Stimulated activated CD4-positive, alpha-beta T cell treated with anti-CD3 and anti-CD28 coated beads, Interleukin-1b, Interleukin-23, amount 100 ng/mL, for 48 hours (primary cell): ENCODE measurements around the gene CTXN1.
"Not testable (repeated sequence)": the region's sequence is repeated elsewhere in the genome, so short reads cannot be mapped to it uniquely, and the experiment has no call there.

ENCODE experiments used
- DNase-seq: peaks from one replicate; pipeline ENCODE4 v3.0.0-alpha.2; 2020

The CTXN1 gene

DNA sequence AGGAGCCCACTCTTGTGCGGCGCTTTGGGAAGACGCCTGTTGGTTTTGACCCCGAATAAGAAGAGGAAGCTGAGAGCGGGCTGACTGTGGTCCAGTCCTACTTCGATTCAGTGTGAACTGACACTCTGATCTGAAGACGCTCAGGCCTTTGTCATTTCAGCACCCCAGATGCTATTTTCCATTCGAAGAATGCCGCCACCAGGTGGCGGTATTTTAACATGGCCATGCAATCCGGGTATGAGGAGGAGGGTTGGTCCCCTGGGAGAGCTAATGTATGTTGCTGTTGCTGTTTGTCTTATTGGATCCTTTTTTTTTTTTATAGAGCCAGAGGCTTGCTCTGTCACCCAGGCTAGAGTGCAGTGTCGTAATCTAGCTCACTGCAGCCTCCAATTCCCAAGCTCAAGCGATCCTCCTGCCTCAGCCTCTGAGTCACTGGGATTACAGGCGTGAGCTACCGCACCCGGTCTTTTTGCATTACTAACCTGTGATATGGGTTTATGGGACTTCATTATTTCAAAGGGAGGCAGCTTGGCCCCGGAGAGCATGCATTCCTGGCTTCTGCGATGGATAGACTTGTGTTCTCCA is 18.3 kb upstream of the CTXN1 start:
- peak; percentile 86 for DNase-seq

DNA sequence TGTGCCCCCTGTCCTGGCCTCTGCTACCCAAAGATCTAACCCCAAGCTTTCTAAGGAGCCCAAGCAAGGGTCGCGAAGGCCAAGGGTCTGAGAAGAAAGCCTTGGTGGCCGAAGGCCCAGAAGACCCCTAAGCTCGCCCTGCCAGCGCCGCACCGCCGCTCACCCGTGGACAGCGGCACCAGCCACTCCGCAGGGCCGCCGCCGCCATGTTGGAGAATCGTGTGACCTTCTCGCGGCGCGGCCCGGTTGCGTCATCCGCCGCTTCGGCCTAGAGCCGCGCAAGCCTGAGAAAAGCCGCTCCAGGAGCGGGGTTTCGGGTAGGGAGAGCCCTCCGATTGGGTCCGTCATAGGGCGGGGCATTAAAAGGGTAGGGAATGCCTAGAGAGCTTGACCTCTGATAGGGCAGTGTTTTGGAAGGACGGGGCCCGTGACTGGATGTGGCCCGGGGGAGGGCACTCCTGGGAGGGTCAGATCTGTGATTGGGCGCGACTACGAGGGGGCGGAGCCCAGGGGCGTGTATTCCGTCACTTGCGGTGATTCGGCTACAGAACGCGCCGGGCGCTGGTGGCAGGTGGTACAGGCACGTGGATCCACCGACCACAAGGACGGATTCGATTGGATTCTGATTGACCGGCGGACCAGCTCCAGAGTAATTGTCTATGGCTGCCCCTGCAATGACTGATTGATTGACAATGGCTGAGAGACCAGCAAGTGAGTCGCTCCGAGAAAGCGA is 17.7 kb upstream of the CTXN1 start, which contains the start of gene TIMM44:
TIMM44 (minus strand) TSS at position 223 of the 733 bp plus-strand sequence; CDS start at position 208, 15 bp downstream.
- peak; percentile 100 for DNase-seq

DNA sequence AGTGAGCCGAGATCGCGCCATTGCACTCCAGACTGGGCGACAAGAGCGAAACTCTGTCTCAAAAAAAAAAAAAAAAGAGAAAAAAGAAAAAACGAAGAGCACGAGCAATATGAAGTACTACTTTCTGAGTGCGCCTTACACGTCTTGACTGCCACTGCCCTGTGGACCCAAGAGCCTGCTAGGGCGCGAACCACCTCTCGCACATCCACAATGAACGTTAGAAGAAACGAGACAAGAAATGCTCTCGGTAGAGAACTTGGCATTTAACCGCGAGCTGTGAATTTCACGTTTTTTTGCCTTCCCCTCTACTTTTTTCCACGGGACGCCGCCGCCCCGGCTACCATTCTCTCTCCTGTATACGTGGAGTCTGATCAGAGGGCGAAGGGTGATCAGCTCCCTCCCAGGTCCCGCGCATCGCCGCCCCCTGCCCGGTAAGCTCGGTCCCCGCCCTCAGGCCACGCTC is 17.1 kb upstream of the CTXN1 start:
- DNase-seq: no peak

DNA sequence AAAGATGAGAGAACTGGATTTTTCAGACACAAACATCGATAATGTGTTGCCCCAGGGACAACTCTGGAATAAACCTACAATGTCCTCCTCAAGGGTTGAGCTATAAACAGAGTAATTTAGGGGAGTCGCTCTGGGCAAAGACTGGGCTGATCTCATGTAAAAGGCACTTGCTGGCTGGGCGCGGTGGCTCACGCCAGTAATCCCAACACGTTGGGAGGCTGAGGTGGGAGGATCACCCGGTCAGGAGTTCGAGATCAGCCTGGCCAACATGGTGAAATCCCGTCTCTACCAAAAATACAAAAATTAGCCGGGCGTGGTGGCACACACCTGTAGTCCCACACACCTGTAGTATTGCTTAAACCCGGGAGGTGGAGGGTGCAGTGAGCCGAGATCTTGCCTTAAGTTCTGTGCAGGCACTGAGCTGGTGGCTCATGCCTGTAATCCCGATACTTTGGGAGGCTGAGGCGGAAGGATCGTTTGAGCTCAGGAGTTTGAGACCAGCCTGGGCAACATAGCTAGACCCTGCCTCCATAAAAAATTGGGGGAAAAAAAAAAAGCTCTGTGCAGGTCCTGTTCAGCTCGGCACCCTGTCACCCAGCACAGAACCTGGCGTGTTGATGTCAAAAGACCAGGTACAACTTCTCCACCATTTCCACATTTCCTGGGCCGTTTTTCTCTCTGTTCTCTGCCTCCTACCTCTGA is 16.1 kb upstream of the CTXN1 start:
- DNase-seq: no peak

DNA sequence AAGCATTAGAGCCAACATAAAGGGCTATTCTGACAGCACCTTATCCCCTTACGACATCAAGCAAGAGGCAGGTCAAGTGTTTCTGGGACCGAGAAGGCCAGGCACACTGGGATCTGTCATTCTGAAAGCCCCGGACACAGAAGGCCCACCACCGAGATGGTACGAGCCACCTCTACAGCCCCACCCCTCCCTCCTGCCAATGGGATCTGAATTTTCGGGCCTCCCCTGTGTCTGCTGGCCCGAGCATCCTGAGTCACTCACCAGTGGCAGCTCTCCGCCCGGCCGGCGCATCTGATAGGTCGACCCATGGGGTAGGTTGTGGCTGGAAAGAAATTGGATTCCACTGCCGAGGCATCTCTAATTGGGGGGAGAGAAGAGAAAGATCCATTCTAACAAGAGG is 14.9 kb upstream of the CTXN1 start:
- no peak for DNase-seq

DNA sequence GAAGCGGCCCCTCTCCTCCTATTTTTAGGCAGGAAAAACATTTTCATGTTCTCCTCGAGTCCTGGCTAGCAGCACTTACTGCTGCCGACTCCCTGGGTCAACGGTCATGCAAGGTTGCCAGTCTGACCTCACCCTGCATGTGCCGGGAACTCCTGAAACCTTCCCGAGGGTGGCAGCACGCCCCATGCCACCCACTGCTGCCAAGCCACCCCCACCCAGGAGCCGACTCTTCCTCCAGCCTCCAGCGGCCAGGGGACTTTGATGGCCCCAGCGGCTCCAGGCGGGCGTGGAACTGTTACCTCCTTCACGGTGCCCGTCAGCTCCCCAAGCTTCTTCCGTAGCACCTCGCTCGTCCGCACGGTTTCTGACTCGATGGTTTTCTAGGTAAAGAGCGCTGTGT is 8.8 kb upstream of the CTXN1 start:
- no peak for DNase-seq

DNA sequence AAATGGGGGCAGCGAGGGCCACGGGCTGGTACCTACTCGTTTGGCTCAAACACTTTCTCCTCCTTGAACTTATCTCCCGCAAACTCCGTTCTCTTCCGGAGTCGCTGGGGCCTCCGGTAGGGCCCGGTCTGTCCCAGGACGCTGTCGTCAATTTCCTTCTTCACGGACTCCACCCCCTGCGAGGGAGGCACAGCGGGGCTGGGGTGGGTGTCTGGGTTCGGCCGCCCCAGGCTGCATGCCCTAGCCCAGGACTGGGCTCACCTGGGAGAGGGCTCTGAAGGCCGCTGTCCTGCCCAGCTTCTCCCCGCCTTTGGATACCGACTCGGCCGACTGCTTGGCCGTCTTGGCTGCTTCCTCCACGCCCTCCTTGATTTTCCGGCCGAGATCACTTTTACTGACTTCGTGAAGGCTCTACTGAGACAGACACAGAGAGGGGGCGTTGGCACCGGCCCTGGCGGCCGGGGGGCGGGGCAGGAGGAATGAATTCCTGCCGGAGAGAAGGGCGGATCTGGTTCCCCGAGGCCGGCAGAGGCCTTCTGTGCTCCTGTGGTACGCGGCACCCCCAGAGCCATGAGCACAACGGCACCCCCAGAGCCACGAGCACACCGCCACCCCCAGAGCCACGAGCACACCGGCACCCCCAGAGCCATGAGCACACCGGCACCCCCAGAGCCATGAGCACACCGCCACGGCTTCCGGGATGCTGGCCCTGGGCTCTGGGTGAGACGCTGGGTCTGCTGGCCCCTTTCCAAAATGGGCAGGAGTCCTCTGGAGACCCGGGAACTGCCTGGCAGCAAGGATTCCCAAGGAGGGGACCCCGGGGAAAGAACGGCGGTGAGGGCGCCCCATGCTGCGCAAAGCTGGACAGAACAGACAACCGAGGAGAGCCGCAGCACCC is 8.1 kb upstream of the CTXN1 start:
- no peak for DNase-seq

DNA sequence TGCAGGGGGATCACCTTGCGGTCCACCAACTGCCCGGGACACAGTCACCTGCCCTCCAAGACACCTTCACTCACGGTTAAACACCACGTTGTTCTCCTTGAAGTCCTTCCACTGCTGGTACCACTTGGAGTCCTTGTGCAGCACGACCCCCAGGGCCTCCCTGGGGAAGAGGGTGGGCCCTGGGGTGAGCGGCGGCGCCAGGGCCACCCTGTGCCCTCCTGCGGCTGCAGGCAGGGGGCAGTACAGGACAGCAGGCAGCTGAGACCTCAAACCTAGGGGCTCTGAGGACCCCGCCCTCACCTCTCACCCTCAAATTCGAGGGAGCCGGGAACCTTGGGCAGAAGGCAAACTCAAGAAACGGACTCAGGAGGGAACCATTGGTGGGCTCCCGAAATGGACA is 7.5 kb upstream of the CTXN1 start:
- no peak for DNase-seq

DNA sequence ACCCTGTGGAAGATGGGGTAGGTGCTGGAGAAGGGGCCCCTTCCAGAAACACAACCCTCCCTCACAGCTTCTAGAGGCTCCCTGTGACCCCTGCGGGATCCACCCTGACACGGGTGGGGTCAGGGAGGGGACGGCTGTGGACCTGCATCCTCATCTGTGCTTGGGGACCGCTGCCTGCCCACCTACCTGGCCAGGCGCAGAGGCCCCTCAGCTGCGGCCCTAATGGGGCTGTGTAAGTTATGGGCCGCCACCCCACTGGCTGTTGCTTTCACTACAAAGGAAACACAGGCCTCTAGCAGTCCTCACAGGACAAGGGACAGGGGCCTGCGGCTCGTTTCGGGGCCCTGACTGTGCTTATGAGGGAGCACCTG is 7.0 kb upstream of the CTXN1 start:
- no peak for DNase-seq

DNA sequence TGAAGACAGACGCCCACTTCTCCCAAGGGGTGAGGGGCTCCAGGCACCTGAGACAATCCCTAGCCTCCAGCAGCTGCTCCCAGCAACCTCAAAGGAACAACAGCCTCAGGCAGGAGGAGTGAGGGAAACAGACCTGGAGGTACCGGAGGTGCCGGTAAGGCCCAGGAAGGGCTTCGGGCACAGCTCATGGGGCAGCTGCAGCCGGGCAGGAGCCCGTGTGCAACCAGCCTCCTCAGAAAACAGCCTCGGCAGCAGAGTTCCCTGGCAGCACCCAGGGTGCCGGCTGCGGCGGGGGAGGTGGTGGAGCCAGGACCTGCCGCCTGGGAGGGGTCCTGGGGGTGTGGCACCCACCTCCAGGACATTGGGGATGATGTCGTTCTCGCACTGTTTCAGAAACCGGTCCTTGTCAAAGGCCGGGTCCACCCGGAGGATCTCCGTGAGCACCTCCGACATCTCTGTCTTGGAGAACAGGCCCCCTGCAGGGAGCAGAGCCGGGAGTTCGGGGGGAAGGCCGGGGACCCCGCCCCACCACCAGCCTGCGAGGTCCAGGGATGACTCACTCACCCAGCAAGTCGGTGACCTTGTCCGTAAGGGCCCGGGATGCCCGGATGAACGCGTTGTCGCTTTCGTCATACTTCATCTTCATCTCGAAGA is 6.5 kb upstream of the CTXN1 start:
- DNase-seq: no peak

DNA sequence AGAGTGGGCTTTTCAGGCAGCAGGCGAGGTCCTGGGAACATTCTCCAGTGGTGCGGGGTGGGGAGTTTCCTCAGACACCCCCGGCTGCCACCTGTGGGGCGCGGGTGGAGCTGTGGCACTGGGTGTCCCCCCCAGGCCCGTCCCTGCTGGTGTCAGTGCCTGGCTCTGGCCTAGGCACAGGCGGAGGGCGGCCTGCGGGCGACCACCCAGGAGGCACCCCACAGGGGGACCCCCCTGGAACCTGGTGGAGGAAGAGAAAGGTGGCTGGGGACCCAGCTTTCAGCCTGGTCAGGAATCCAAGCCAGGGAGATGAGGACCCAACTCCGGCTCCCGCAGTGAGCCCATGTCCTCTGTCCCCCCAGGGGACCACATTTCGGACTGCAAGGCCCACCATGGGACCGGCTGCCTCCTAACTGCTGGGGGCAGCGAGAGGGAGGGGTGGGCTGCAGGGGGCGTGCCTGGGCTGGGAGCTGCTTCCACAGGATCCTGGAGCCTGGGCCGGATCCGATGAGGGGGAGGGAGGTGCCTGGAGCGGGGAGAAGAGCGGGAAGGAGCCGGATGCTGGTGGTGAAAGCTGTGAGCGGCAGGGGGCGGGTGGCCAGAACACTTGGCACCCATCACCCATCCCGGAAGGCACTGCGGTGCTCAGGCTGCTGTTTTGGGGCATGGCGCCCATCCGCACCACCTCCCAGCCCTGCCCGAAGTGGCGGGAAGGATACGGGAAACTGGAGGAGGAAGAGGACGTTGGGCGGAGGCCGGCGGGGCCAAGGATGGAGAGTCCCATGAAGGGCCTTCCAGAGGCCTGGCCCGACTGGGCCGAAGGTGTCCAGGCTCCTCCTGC is 5.5 kb upstream of the CTXN1 start:
- no peak for DNase-seq

DNA sequence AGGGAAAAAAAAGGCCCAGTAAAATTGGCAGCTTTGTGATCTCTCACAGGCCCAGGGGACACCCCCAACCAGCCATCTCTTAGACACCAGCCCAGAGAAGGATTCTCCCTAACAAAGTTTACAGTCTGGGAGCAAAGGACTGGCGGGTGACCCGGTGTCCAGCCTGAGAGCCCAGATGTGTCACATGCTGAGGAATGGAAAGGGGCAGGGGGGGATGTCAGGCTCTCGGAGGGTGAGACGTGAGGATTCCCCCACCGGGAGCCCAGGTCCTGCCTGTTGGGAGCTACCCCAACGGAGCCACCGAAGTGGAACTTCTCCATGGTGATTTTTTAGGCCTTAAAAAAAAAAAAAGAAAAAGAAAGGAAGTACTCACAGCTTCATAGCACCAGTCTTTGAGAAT is 4.8 kb upstream of the CTXN1 start:
- no peak for DNase-seq

DNA sequence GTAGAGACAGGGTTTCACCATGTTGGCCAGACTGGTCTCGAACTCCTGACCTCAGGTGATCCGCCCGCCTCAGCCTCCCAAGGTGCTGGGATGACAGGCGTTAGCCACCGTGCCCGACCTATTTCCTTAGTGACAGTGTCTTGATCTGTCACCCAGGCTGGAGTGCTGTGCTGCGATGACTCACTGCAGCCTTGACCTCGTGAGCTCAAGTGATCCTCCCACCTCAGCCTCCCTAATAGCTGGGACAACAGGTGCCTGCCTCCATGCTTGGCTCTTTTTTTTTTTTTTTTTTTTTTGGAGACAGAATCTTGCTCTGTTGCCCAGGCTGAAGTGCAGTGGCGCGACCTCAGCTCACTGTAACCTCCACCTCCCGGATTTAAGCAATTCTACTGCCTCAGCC is 4.1 kb upstream of the CTXN1 start:
- DNase-seq: not testable (repeated sequence)

DNA sequence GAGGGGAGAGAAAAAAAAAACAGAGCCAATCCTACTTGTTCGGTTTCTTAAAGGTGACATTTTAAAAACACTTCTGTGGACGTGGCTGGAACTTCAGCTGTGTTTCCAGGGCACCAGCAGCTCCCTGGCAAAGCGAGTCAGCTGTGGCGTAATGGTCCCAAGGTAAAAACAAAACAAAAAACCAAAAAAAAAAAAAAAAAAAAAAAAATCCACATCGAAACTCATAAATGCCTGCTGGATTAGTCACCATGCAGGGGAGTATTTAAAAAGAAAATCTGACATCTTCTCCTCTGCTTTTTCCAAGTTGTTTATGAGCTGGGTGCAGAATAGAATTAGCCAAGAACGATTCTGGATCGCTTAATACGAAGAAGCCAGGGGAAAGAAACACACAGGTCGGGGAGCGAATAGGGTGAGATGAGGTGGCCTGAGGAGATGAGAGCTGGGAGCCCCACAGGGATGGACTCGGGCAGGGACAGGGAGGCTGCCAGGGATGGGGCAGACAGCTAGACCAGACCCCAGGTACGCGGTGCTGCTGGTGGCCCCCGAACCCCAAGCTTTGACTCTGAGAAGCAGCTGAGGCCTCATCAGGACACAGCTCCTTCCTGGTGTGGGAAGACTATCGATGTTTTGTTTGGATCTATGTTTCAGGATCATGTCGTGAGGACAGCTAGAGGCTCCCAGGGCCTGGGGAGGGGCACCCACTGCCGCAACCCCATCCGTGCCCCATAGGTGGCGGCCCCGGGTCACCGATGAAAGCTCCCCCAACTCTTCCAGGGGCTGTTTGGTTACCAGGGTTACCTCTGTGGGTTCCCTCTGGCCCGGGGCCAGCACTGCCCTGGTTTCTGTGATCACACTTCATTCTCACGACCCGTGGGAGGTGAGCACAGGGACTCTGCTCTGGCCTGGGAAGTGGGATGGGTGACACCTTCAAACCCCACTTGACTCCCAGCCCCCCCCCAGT is 3.1 kb upstream of the CTXN1 start:
- DNase-seq: peak; percentile 69

DNA sequence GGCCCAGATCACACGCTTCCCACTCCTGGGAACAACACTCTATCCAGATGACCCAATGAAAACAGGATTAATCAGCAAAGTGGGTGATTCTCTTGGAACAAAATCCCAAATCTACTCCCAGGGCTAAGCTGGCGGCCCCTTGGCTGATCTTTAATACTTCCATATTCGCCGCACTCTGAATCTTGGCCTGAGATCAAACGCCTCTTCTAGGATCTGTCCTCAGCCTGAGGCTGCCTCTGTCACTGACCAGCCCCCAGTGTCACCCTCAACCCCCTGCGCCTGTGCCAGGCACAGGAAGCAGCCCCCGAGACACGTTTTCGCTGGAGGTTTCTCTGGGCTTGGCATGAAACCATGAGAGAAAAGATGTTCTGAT is 2.4 kb upstream of the CTXN1 start:
- no peak for DNase-seq

DNA sequence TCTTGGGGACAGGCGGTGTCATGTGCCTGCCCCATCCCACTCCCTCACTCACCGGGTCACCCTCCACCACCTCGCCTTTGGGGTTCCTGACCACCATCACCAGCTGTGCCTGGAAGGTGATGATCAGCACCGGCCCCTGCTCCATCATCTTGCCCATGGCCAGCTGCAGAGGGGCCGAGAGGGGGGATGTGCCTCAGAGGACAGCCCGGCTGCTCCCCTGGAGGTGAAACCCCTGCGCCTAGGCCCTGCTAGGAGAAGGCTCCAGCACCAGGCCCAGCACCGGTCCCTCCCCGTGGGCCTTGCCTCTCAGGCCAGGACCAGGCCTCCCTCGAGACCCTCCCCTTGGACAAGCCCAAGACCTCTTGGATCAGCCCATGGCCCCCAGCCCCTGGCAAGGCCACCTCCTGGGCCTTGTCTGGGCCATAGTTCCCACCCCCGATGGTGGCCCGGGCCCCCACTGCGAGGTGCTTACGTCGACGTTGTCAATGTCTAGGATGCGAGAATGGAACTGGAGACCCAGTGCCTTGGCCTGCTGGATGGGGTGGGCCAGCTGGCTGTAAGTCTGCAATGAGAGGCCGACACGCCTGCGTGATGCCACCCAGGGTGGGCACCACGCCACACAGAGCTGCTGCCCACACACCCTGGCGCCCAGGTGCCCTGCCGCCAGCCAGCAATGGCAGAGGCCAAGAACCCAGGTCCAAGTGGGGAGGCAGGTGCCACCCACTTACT is 1.8 kb upstream of the CTXN1 start:
- DNase-seq: no peak

DNA sequence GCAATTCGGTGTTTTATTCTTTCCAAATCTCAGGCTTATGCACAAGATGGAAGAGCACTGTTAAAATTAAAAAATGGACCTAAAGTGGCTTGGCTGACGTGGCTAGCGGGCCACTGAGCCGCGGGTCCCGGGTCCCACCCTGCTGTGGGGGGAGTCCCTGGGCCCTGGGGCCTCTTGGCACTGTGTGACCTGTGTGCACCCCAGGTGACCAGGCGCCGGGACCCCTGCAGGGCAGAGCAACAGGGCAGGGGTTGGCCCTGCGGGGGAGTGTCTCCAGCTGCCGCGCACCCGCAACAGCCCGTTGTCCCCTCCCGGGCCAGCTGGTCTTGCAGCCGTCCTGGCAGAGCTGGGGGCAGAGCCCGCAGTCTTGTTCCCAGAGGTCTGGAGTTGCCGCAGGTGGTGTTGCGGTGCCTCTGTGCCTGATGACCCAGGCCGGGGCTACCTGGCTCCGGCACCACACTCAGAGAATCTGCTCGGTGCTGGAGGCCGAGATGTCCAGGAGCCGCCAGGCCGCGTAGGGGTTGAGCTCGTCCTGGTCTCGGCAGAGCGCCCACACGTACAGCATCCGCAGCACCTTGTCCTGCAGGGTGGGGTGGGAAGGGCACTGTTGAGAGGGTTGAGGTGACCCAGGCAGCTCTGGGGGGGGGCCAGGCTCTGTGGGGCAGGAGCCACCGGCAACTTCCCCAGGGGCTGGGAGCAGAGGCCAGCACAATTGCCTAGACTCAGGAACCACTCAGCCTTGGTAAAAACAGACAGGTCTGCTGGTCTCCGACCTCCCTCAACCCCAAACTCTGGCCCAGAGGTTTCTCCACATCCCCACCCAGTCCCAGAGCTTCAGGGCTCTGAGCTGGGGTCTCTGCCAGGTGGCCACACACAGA is 1.0 kb upstream of the CTXN1 start:
- no peak for DNase-seq

DNA sequence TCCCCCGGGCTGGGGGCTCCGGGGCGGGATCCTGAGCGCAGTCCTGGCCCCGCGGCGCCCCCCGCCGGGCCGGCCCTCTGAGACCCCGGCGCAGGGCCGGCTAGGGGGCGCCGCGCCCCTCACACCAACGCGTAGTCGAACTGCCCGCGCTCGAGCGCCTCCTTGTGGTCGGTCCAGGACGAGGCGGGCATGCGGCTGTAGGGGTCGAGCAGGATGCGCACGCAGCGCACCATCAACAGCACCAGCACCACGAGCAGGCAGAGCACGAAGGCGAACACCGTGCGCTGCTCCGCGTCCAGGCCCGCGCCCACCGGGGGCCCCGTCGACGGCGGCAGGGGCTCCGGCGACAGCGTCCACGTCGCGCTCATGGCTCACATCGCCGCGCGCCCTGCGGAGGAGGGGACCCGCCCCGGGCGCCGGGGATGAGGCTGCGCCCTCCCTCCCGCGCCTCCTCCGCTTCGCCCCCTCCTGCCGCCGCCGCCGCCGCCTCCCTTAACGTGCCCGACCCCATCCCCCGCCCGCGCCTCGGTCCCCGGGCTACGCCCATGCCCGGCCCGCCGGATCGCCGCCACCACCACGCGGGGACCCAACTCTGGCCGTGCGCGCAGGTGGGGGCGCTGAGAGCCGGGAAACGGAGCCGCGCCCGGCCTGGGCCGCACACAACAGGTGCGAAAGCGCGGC is 624 bp downstream of the CTXN1 start:
- DNase-seq: peak; percentile 83
